ENCODE data around the gene SNX11. TPM values are rescaled to one million over a fixed set of nuclear protein-coding genes. Genes with fewer than 3 reads are reported as not detected.
A peak's percentile ranks its signal among the peaks of the same experiment; 100 is the strongest.
"Not testable (repeated sequence)": the region's sequence is repeated elsewhere in the genome, so short reads cannot be mapped to it uniquely, and the experiment has no call there.

SNX11 gene
- total RNA-seq, 1 donor from 2014 or later = 44.0 TPM

- DNase-seq = no peak
- Mint-ChIP-seq H3K4me3 (ENCODE audit: unreplicated experiment) (no peak overlapping the region), H3K4me1 (ENCODE audit: low read depth, unreplicated experiment) (peaks cover 6% of the 10 kb centered on the region), H3K27ac (ENCODE audit: unreplicated experiment) (no peak overlapping the region), H3K9me3 (ENCODE audit: unreplicated experiment) (peaks cover 5% of the 10 kb centered on the region), H3K27me3 (ENCODE audit: unreplicated experiment) (peaks cover 2% of the 10 kb centered on the region), H3K36me3 (ENCODE audit: unreplicated experiment) (no peaks in the 10 kb centered on the region)
- no peak for TF ChIP-seq CTCF (IDR thresholded peaks at IDR 0.05; ENCODE audit: partially characterized antibody, unreplicated experiment)
Measured at GRCh38 chr17:48062273-48062672, 45.3 kb upstream of the SNX11 start.

DNA sequence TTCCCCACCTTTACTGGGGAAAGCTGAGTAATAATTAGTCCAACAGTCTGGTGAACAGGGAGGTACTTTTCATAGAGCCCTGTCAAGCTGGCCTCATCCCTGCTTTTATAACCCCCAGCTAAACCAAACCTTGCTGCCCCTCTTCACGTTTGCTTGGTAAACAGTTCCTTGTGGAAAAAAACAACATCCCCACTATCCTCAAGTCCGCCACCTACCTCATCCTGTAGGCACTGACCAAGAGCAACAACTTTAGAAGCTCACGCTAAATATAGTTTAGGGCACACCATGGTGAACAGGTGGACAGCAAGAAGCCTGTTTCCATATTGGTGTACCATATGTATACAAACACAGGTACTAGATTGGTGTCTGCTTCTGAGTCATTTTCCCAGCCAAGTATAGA, 42.9 kb upstream of the SNX11 start:
- no peak overlapping the region for H3K4me3 Mint-ChIP-seq (ENCODE audit: unreplicated experiment)
- peaks cover 2% of the 10 kb centered on the region for H3K27me3 Mint-ChIP-seq (ENCODE audit: unreplicated experiment)
- H3K27ac Mint-ChIP-seq (ENCODE audit: unreplicated experiment) = peak overlapping the region; percentile 22
- H3K4me1 Mint-ChIP-seq (ENCODE audit: low read depth, unreplicated experiment) = peaks cover 6% of the 10 kb centered on the region
- TF ChIP-seq CTCF (IDR thresholded peaks at IDR 0.05; ENCODE audit: partially characterized antibody, unreplicated experiment) = no peak
- H3K9me3 Mint-ChIP-seq (ENCODE audit: unreplicated experiment) = peaks cover 5% of the 10 kb centered on the region
- no peaks in the 10 kb centered on the region for H3K36me3 Mint-ChIP-seq (ENCODE audit: unreplicated experiment)
- no peak for DNase-seq

- no peaks in the 10 kb centered on the region for H3K9me3 Mint-ChIP-seq (ENCODE audit: unreplicated experiment)
- H3K36me3 Mint-ChIP-seq (ENCODE audit: unreplicated experiment) = peaks cover 4% of the 10 kb centered on the region
- DNase-seq = no peak
- no peaks in the 10 kb centered on the region for H3K4me1 Mint-ChIP-seq (ENCODE audit: low read depth, unreplicated experiment)
- peaks cover 2% of the 10 kb centered on the region for H3K27me3 Mint-ChIP-seq (ENCODE audit: unreplicated experiment)
- H3K4me3 Mint-ChIP-seq (ENCODE audit: unreplicated experiment) = no peak overlapping the region
- TF ChIP-seq CTCF (IDR thresholded peaks at IDR 0.05; ENCODE audit: partially characterized antibody, unreplicated experiment) = no peak
- H3K27ac Mint-ChIP-seq (ENCODE audit: unreplicated experiment) = no peak overlapping the region
Measured at GRCh38 chr17:48066192-48066591, 41.4 kb upstream of the SNX11 start.

- DNase-seq = no peak
- TF ChIP-seq CTCF (IDR thresholded peaks at IDR 0.05; ENCODE audit: partially characterized antibody, unreplicated experiment) = no peak
- H3K4me3 Mint-ChIP-seq (ENCODE audit: unreplicated experiment) = no peak overlapping the region
- peaks cover 2% of the 10 kb centered on the region for H3K27me3 Mint-ChIP-seq (ENCODE audit: unreplicated experiment)
- H3K36me3 Mint-ChIP-seq (ENCODE audit: unreplicated experiment) = peaks cover 4% of the 10 kb centered on the region
- H3K9me3 Mint-ChIP-seq (ENCODE audit: unreplicated experiment) = no peaks in the 10 kb centered on the region
- no peak overlapping the region for H3K27ac Mint-ChIP-seq (ENCODE audit: unreplicated experiment)
- no peaks in the 10 kb centered on the region for H3K4me1 Mint-ChIP-seq (ENCODE audit: low read depth, unreplicated experiment)
Measured at GRCh38 chr17:48066656-48067055, 40.9 kb upstream of the SNX11 start.

DNA sequence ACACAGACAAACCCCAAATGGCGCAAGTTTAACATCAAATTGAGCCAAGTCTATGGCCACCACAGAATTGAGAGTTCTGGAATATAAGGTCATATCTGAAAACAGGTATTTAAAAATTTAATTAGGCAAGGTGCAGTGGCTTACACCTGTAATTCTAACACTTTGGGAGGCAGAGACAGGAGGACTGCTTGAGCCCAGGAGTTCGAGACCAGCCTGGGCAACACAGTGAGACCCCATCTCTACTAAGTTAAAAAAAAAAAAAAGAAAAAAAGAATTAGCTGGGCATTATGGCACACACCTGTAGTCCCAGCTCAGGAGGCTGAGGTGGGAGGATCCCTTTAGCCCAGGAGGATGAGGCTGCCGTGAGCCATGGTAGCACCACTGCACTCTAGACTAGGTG, 40.3 kb upstream of the SNX11 start:
- no peaks in the 10 kb centered on the region for H3K9me3 Mint-ChIP-seq (ENCODE audit: unreplicated experiment)
- TF ChIP-seq CTCF (IDR thresholded peaks at IDR 0.05; ENCODE audit: partially characterized antibody, unreplicated experiment) = no peak
- H3K4me1 Mint-ChIP-seq (ENCODE audit: low read depth, unreplicated experiment) = no peaks in the 10 kb centered on the region
- peaks cover 4% of the 10 kb centered on the region for H3K36me3 Mint-ChIP-seq (ENCODE audit: unreplicated experiment)
- H3K4me3 Mint-ChIP-seq (ENCODE audit: unreplicated experiment) = no peak overlapping the region
- H3K27me3 Mint-ChIP-seq (ENCODE audit: unreplicated experiment) = peaks cover 2% of the 10 kb centered on the region
- DNase-seq = no peak
- no peak overlapping the region for H3K27ac Mint-ChIP-seq (ENCODE audit: unreplicated experiment)

GRCh38 chr17:48067808-48068207, 39.8 kb upstream of the SNX11 start:
- not testable (repeated sequence) for DNase-seq; H3K36me3 Mint-ChIP-seq (ENCODE audit: unreplicated experiment); H3K27me3 Mint-ChIP-seq (ENCODE audit: unreplicated experiment); H3K9me3 Mint-ChIP-seq (ENCODE audit: unreplicated experiment); H3K4me1 Mint-ChIP-seq (ENCODE audit: low read depth, unreplicated experiment); H3K4me3 Mint-ChIP-seq (ENCODE audit: unreplicated experiment); H3K27ac Mint-ChIP-seq (ENCODE audit: unreplicated experiment)
